Astrocyte of the cerebellum (primary cell): Measurements from ENCODE around the gene NRG3.

ENCODE experiments used
- DNase-seq: peaks from one replicate; pipeline ENCODE4 v3.0.0-alpha.2; 2011; ENCODE audit warnings: low read depth
- H3K4me3 ChIP-seq: 2 replicates; pipeline ENCODE4 v1.5.1; 2011; ENCODE audit warnings: mild to moderate bottlenecking, low read depth, low read length, moderate library complexity
- in situ Hi-C: cut with HindIII; loops from 2 replicates; pipeline ENCODE4 v1.10.0; 2017; ENCODE audit warnings: low sequenced_read_pairs
- TF ChIP-seq, protein P1 (sequence below): IDR thresholded peaks from 2 replicates; pipeline ENCODE4 v1.5.1; 2012; ENCODE audit warnings: low read length, low read depth, moderate library complexity, mild to moderate bottlenecking; ENCODE audit errors: missing control alignments

NRG3 gene

DNA sequence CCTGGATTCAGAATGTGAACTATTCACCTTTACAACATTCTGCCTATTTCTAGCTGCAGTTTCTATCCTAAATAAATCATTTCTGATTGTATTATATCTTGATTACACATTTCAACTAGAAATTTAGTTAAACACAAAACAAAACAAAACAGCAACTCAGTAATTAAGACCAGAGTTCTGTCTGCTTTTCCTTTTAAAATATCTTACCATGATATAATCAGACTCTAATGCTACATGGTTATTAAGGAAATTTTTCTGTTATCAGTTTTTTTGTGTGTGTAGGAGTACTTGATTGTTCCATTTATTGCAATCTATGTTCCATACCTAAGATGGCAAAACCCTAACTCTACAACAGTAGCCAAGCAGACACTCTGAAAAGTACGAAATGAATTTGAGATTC is 663.3 kb downstream of the NRG3 start:
- no peak for DNase-seq
- no peak overlapping the region for H3K4me3 ChIP-seq
- in situ Hi-C loops, result no loop called here
- TF ChIP-seq, protein P1, sequence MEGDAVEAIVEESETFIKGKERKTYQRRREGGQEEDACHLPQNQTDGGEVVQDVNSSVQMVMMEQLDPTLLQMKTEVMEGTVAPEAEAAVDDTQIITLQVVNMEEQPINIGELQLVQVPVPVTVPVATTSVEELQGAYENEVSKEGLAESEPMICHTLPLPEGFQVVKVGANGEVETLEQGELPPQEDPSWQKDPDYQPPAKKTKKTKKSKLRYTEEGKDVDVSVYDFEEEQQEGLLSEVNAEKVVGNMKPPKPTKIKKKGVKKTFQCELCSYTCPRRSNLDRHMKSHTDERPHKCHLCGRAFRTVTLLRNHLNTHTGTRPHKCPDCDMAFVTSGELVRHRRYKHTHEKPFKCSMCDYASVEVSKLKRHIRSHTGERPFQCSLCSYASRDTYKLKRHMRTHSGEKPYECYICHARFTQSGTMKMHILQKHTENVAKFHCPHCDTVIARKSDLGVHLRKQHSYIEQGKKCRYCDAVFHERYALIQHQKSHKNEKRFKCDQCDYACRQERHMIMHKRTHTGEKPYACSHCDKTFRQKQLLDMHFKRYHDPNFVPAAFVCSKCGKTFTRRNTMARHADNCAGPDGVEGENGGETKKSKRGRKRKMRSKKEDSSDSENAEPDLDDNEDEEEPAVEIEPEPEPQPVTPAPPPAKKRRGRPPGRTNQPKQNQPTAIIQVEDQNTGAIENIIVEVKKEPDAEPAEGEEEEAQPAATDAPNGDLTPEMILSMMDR, result no peak

DNA sequence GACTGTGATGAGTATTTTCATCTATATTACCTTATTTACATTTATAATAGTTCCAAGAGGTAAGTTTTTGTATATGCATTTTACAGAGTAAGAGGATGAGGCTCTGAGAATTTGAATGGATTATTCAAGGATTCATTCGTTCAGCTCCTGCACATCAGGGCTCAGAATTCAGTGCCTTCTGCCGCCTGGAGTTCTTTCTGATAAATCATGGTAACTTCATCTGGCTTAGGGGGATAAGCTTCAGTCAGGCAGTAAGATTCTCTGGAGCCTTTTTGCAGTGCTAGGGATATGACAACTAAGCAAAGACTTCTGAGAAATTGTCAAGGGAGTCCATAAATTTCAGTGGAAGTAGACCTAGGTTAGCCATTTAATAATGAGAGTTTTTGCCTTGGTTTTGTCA is 668.6 kb downstream of the NRG3 start:
- TF ChIP-seq, protein P1, result no peak
- no peak for DNase-seq
- in situ Hi-C loops, result no loop called here
- no peak overlapping the region for H3K4me3 ChIP-seq

- TF ChIP-seq, protein P1, result no peak
- in situ Hi-C loops, result no loop called here
- no peak overlapping the region for H3K4me3 ChIP-seq
- no peak for DNase-seq
Measured at GRCh38 chr10:82544377-82544776, 669.4 kb downstream of the NRG3 start.

- no peak for DNase-seq
- in situ Hi-C loops, result no loop called here
- TF ChIP-seq, protein P1, result no peak
- no peak overlapping the region for H3K4me3 ChIP-seq
Measured at GRCh38 chr10:82551506-82551905, 676.5 kb downstream of the NRG3 start.

DNA sequence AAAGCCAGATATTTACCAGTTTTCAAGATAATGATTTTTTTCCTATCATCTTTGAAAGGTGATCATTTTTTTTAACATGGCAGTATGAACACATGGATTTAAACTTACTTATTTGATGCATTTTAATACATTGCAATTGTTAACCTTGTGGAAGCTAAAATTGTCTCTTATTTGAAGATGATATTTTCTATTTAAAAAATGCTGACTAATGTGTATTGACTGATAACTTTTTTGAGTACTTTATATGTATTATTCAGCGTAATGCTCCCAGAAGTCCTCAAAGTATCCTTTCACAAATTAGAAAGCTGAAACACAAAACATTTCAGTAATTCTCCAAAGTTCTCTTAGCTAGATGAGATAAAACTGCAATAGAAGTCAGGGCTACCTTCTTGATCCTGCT is 677.3 kb downstream of the NRG3 start:
- no peak for DNase-seq
- in situ Hi-C loops, result no loop called here
- TF ChIP-seq, protein P1, result no peak
- no peak overlapping the region for H3K4me3 ChIP-seq

GRCh38 chr10:82554381-82554780 is 679.4 kb downstream of the NRG3 start:
- DNase-seq, result no peak
- TF ChIP-seq, protein P1, result no peak
- H3K4me3 ChIP-seq, result no peak overlapping the region
- in situ Hi-C loops, result no loop called here
